K562 (cell line): ENCODE measurements around the gene DMAC2L.

Source experiments
- ASH1L ChIP-seq: fragments of 450-650 bp; IDR thresholded peaks from 2 replicates; pipeline ENCODE4 v1.6.1; 2018; ENCODE audit warnings: borderline replicate concordance, mild to moderate bottlenecking, low read depth; ENCODE audit not compliant: partially characterized antibody
- BRD4 ChIP-seq: fragments of 200-600 bp; sonication (generic); IDR thresholded peaks from 2 replicates; pipeline ENCODE4 v1.6.1; 2017; ENCODE audit warnings: inconsistent platforms
- CCAR2 ChIP-seq: fragments of 200-400 bp; formaldehyde crosslinking; IDR thresholded peaks from 2 replicates; pipeline ENCODE4 v1.6.1; 2017; ENCODE audit warnings: mild to moderate bottlenecking, low read depth, low read length
- CTCF ChIP-seq, 3 experiments: IDR thresholded peaks in 2 of 3; conservative IDR thresholded peaks in 1 of 3; 2 replicates each; pipeline ENCODE4 v1.5.1; 2011 to 2012; ENCODE audit warnings: low read length in 3 of 3, mild to moderate bottlenecking in 3 of 3, control low read depth in 2 of 3, improper control_type of control experiment in 1 of 3, inconsistent platforms in 1 of 3, low read depth in 1 of 3, mixed read lengths in 1 of 3, moderate library complexity in 1 of 3; ENCODE audit not compliant: insufficient read depth in 2 of 3
- GTF2B ChIP-seq: IDR thresholded peaks from 2 replicates; pipeline ENCODE4 v1.6.1; 2011; ENCODE audit not compliant: insufficient read length; ENCODE audit errors: extremely low read depth
- KDM4B ChIP-seq, 2 experiments: fragments of 450-650 bp in 1 of 2; sonication (generic) in 1 of 2; IDR thresholded peaks; 2 replicates each; pipeline ENCODE4 v1.6.1; 2016 to 2017; ENCODE audit warnings: borderline replicate concordance in 2 of 2, antibody characterized with exemption in 1 of 2, low read depth in 1 of 2, mild to moderate bottlenecking in 1 of 2
- NCOA1 ChIP-seq: fragments of 450-650 bp; IDR thresholded peaks from 2 replicates; pipeline ENCODE4 v1.6.1; 2016; ENCODE audit warnings: low read depth
- RFX5 ChIP-seq: IDR thresholded peaks from 2 replicates; pipeline ENCODE4 v1.6.1; 2011; ENCODE audit warnings: low read depth, mild to moderate bottlenecking, improper control_type of control experiment, low read length
- ZBTB7A ChIP-seq: IDR thresholded peaks from 2 replicates; pipeline ENCODE4 v1.6.1; 2011; ENCODE audit warnings: low read depth, mild to moderate bottlenecking, low read length, moderate library complexity, borderline replicate concordance; ENCODE audit not compliant: control insufficient read depth
- ZKSCAN3 ChIP-seq: fragments of 250-450 bp; sonication (Bioruptor Pico); IDR thresholded peaks from 2 replicates; pipeline ENCODE4 v1.4.0; 2020
- ZNF140 ChIP-seq: fragments of 250-450 bp; sonication (Bioruptor Pico); IDR thresholded peaks from 2 replicates; pipeline ENCODE4 v1.8.0; 2021; ENCODE audit warnings: moderate library complexity, mild to moderate bottlenecking, inconsistent platforms

GRCh38 chr14:50352584-50352983 is 40.5 kb downstream of the DMAC2L start:
- TF ChIP-seq GTF2B: no peak
- no peak for TF ChIP-seq ZBTB7A
- TF ChIP-seq ZKSCAN3 (CRISPR knock-in tag): no peak
- no peak for TF ChIP-seq RFX5
- no peak for TF ChIP-seq CTCF (IDR thresholded peaks at IDR 0.05 in 2 of 3, conservative IDR thresholded peaks at IDR 0.05 in 1 of 3; ENCODE audit: insufficient read depth in 2 of 3, low read depth in 1 of 3, low read length in 3 of 3)
- no peak for TF ChIP-seq KDM4B (IDR thresholded peaks at IDR 0.05; ENCODE audit: borderline replicate concordance in 2 of 2, low read depth in 1 of 2)
- TF ChIP-seq ASH1L: no peak
- TF ChIP-seq BRD4: no peak
- TF ChIP-seq NCOA1: no peak
- TF ChIP-seq ZNF140: no peak
- no peak for TF ChIP-seq CCAR2
